NCI-H2196 (cell line): ENCODE results near the gene CPN2.

ENCODE experiments used
- DNase-seq: peaks from one replicate; lab custom pipeline; 2025; ENCODE audit not compliant: unreplicated experiment; lab: John Stamatoyannopoulos, UW

Gene CPN2

GRCh38 chr3:194330579-194330978, 20.5 kb downstream of the CPN2 start:
- DNase-seq: no peak

GRCh38 chr3:194330160-194330559, 21.0 kb downstream of the CPN2 start:
- DNase-seq: no peak

GRCh38 chr3:194329583-194329965, 21.6 kb downstream of the CPN2 start:
- DNase-seq: no peak

- no peak for DNase-seq
These were observed 22.1 kb downstream of the CPN2 start for GRCh38 chr3:194328942-194329582.

GRCh38 chr3:194328053-194328657, 23.0 kb downstream of the CPN2 start:
- DNase-seq: no peak

GRCh38 chr3:194327218-194328052, 23.7 kb downstream of the CPN2 start:
- DNase-seq: no peak

- no peak for DNase-seq
These were observed 24.2 kb downstream of the CPN2 start for GRCh38 chr3:194326968-194327217.

GRCh38 chr3:194326192-194326967, 24.7 kb downstream of the CPN2 start:
- DNase-seq: no peak

- DNase-seq: no peak
These were observed 25.5 kb downstream of the CPN2 start for GRCh38 chr3:194325424-194326153.

- no peak for DNase-seq
These were observed 26.3 kb downstream of the CPN2 start for GRCh38 chr3:194324823-194325327.

- no peak for DNase-seq
These were observed 27.1 kb downstream of the CPN2 start for GRCh38 chr3:194323785-194324735.

- no peak for DNase-seq
These were observed 28.4 kb downstream of the CPN2 start for GRCh38 chr3:194322678-194323211.

- no peak for DNase-seq
These were observed 29.2 kb downstream of the CPN2 start for GRCh38 chr3:194321693-194322640.

GRCh38 chr3:194320744-194321243, 30.3 kb downstream of the CPN2 start:
- no peak for DNase-seq

- no peak for DNase-seq
These were observed 31.0 kb downstream of the CPN2 start for GRCh38 chr3:194320100-194320499.

GRCh38 chr3:194318511-194319161, 32.5 kb downstream of the CPN2 start:
- DNase-seq: no peak

GRCh38 chr3:194316918-194317317, 34.2 kb downstream of the CPN2 start:
- DNase-seq: no peak

GRCh38 chr3:194315965-194316361, 35.2 kb downstream of the CPN2 start:
- no peak for DNase-seq
